Effector memory CD8-positive, alpha-beta T cell (primary cell): Measurements from ENCODE around the gene SFXN5.

Source experiments
- ATAC-seq: fragments of 150-1000 bp; cut with Tn5 transposase; replicated peaks from 2 replicates; pipeline ENCODE4 v1.10.0; 2021; ENCODE audit warnings: mild to moderate bottlenecking, moderate library complexity
- DNase-seq, 3 experiments: peaks; one replicate each; pipeline ENCODE4 v3.0.0; 2021
- H3K27ac Mint-ChIP-seq, 2 donors: one replicate each; pipeline ENCODE4 v1.8.0; 2022; ENCODE audit warnings: mild to moderate bottlenecking in 2 of 2, mixed read lengths in 2 of 2, moderate library complexity in 2 of 2
- H3K27me3 Mint-ChIP-seq, 2 donors: one replicate each; pipeline ENCODE4 v1.8.0; 2022; ENCODE audit warnings: mixed read lengths in 2 of 2
- H3K36me3 Mint-ChIP-seq: one replicate; pipeline ENCODE4 v1.8.0; 2022; ENCODE audit warnings: mild to moderate bottlenecking, moderate library complexity, mixed read lengths; ENCODE audit not compliant: insufficient read depth
- H3K4me1 Mint-ChIP-seq, 2 donors: one replicate each; pipeline ENCODE4 v1.8.0; 2022; ENCODE audit warnings: low read depth in 2 of 2, mixed read lengths in 2 of 2
- H3K4me3 Mint-ChIP-seq, 2 donors: one replicate each; pipeline ENCODE4 v1.8.0; 2022; ENCODE audit warnings: mild to moderate bottlenecking in 2 of 2, mixed read lengths in 2 of 2, moderate library complexity in 2 of 2
- H3K9me3 Mint-ChIP-seq, 2 donors: one replicate each; pipeline ENCODE4 v1.8.0; 2022; ENCODE audit warnings: mixed read lengths in 2 of 2

SFXN5 gene

DNA sequence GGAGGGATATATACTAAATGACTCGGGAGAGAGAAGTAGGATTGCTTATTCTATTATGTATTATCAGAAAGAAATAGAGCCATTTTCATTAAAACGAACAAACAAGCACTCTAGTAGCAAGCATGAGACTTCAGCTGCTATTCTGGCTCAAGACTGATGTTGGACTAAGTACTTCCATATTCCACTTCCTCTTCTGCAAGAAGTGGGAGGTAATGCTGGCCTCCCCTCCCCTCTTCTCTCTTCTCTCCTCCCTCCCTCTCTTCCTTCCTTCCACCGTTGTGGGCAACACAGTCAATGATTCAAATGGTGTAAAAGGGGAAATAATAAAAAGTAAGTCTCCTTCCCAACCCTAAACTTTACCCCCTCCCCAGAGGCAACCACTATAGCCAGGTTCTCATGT is 91.6 kb downstream of the SFXN5 start:
- Mint-ChIP-seq H3K36me3 (peaks cover 8% of the 10 kb centered on the region), H3K27me3 (no peaks in the 10 kb centered on the region), H3K4me3 (no peak overlapping the region), H3K27ac (no peak overlapping the region), H3K9me3 (no peaks in the 10 kb centered on the region), H3K4me1 (no peaks in the 10 kb centered on the region)
- DNase-seq: no peak
- ATAC-seq: no peak

DNA sequence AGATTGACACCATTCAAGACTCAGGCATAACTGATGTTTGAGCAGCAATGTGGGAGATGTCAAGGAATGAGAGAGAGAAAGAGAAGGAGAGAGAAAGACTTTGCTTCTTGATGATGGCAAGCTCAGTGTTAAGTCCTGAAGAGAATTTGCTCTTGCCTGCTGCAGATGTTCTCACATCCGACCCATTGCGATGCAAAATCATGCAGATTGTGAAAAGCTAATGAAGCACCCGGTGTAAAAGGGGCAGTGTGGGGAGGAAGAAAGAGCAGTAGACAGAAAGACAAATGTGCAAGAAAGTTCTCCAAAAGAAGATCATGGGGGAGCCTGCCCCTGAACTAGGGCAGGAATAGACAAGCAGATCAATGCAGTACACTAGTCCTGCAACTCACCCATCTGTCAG is 96.5 kb downstream of the SFXN5 start:
- Mint-ChIP-seq H3K36me3 (peaks cover 2% of the 10 kb centered on the region), H3K27me3 (peaks cover 0 to 4% of the 10 kb centered on the region in 2 donors), H3K4me3 (no peak overlapping the region), H3K4me1 (peaks cover 0 to 2% of the 10 kb centered on the region in 2 donors), H3K9me3 (no peaks in the 10 kb centered on the region), H3K27ac (no peak overlapping the region)
- DNase-seq (no peak), ATAC-seq (no peak)

DNA sequence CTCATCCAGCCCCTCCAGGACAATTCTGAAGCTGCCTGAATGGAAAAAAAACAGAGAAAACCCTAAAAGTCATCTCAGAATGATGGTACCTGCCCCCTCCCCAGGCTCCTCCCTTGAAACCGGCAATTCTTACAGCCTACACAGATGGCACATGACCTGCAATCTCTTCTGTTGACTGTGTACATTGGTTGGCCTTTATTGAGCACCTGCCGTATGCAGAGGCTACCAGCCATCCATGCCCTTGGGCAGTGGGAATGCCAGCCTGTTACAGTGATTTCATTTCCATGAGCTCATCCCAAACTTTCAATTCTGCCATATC is 97.1 kb downstream of the SFXN5 start:
- H3K9me3 Mint-ChIP-seq: no peaks in the 10 kb centered on the region
- no peak for DNase-seq
- peaks cover 0 to 2% of the 10 kb centered on the region in 2 donors for H3K4me1 Mint-ChIP-seq
- H3K27ac Mint-ChIP-seq: no peak overlapping the region
- H3K4me3 Mint-ChIP-seq: no peak overlapping the region
- peaks cover 0 to 4% of the 10 kb centered on the region in 2 donors for H3K27me3 Mint-ChIP-seq
- peaks cover 2% of the 10 kb centered on the region for H3K36me3 Mint-ChIP-seq
- ATAC-seq: no peak

DNA sequence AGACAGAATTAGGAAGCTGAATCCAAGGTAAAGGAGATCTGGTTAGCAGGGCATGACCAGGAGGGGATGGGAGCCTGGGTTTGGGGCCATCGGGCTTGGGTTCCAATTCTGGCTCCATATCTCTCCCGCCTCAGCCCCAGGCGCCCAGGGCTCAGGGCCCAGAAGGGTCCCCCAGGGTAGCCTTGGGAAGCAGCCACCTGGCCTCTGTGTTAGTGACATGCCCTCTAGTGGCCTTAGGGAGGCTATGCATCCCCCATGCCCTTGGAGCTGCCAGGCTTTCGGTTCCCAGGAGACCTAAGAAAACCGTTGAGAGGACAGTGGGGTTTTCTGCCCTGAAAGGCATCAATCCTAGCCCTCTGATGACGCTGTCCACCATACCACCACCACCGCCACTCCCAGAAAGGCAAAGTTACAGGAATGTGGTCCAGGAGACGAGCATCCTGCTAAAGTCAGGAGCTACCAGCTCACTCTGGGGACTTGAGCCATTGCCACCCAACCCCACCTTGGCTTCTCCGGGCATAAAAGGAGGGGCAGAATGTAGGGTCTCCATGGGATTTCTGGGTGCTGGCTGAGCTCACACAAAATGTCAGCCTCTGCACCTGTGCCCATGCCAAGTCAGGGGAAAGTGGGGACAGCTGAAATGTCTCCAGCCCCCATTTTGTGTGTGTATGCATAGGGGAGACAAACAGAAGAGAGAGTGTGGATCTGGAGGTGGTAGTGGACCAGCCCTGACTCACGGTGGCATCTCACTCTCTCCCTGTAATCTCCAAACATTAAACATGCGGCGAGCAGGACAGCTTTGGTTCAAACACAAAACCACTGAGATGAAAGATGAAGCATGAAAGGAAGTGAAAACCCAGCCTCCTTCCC is 97.7 kb downstream of the SFXN5 start:
- Mint-ChIP-seq H3K4me1 (peaks cover 0 to 2% of the 10 kb centered on the region in 2 donors), H3K4me3 (no peak overlapping the region), H3K9me3 (no peaks in the 10 kb centered on the region), H3K27ac (no peak overlapping the region), H3K27me3 (peaks cover 0 to 4% of the 10 kb centered on the region in 2 donors), H3K36me3 (peaks cover 2% of the 10 kb centered on the region)
- peak; percentile 83 for ATAC-seq
- peak; percentile 28 to 33 (median 31) for DNase-seq

DNA sequence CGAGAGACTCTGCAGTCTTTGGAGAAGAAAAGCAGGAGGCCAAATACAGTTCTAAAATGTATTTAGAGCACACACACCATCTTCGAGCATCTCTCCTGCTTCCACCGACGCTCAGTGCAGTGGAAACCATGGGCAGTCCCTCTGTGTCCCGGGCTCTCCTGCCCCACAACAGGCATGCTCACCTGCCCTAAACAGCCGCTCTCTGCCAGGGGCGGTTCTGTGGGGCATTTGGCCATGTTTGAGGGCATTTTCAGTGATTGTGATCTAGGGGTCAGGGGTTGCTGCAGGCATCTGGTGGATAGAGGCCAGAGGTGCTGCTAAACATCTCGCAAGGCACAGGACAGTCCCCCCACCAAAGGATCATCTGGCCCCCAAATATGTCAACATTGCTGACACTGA is 98.4 kb downstream of the SFXN5 start:
- no peak overlapping the region for H3K4me3 Mint-ChIP-seq

DNA sequence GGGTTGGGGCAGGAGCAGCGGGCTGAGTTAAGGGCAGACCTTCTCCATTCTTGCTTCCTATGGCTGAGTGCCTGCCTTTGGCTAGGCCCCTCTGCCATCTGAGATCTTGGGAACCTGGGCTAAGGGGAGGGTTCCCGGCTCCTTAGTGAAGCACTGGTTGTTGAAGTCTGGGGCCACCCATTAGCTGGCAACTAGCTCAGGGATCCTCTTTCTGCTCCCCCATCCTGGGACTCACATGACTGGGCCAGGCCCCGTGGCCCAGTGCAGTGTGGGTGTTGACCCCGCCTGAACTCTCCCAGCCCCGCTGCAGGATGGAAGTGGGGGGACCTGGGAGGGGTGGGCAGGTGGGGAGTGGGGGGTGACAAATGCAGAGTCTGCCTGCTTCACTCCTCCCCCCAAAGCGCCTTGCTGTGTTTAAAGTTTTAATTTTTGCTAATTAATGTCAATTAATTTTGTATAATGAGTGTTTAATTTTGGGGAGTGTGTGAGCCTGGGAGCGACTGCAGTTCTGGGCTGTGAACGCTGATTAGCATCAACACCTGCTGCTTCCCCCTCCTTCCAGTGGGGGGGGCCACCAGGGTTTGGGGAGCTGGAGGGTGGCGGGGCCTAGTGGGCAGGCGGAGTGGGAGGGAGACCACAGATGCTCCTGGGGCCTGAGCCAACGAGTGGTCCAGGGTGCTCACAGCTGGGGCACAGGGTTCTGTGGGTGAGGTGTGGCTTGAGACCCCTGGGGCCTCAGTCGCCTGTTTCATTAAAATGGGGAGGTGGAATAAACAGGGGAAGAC is 99.0 kb downstream of the SFXN5 start:
- H3K36me3 Mint-ChIP-seq: no peaks in the 10 kb centered on the region
- H3K9me3 Mint-ChIP-seq: no peaks in the 10 kb centered on the region
- DNase-seq: no peak
- no peak for ATAC-seq
- H3K4me1 Mint-ChIP-seq: peaks cover 0 to 2% of the 10 kb centered on the region in 2 donors
- no peak overlapping the region for H3K27ac Mint-ChIP-seq
- H3K27me3 Mint-ChIP-seq: peaks cover 0 to 4% of the 10 kb centered on the region in 2 donors
- H3K4me3 Mint-ChIP-seq: no peak overlapping the region

More for the DNA sequence above, 98.4 kb downstream of the SFXN5 start:
- no peaks in the 10 kb centered on the region for H3K9me3 Mint-ChIP-seq
- H3K27ac Mint-ChIP-seq: no peak overlapping the region
- H3K4me1 Mint-ChIP-seq: peaks cover 0 to 2% of the 10 kb centered on the region in 2 donors
- H3K27me3 Mint-ChIP-seq: peaks cover 0 to 4% of the 10 kb centered on the region in 2 donors
- DNase-seq (no peak), ATAC-seq (no peak)
- H3K36me3 Mint-ChIP-seq: no peaks in the 10 kb centered on the region

DNA sequence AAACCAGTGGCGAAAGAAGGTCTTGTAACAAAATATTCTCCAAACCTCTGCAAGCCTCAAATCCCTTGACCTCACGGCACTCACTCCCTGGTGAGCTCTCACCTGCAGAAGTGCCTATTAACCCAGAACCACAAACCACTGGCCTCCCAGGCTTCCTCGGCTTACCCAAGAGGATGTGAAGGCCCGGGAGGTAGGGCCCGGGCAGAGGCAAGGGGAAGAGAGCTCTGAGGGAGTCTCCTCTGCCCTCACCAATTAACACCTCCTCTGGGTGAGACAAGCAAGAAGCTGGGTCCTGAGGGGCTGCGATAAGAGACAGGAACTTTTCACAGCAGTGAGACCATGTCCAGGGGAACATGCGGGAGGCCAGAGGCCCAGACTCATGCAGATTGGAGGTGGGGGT is 100.5 kb downstream of the SFXN5 start:
- Mint-ChIP-seq H3K4me1 (peaks cover 0 to 2% of the 10 kb centered on the region in 2 donors), H3K27ac (no peak overlapping the region), H3K9me3 (no peaks in the 10 kb centered on the region), H3K36me3 (no peaks in the 10 kb centered on the region), H3K27me3 (peaks cover 0 to 4% of the 10 kb centered on the region in 2 donors), H3K4me3 (no peak overlapping the region)
- DNase-seq (no peak), ATAC-seq (no peak)

DNA sequence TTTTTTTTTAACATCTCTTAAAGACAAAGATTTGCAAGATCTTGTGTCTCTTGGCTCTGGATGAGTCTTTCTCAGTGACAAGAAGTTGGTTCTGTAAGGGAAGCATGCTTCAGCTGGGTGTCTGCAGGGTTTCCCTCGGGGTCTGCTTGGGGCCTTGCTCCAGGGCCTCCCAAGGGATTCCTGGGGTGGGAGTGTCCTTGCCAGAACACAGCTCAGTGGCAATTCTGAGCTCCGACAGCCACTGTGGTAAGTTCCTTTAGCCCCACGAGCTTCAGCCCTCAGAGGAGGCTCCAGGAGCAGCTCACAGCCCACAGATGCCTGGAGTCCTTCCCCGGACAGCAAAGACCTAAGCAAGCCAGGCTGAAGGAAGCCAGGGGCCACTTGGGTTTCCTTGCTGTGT is 101.8 kb downstream of the SFXN5 start:
- no peaks in the 10 kb centered on the region for H3K36me3 Mint-ChIP-seq
- no peak overlapping the region for H3K4me3 Mint-ChIP-seq
- H3K4me1 Mint-ChIP-seq: peaks cover 0 to 2% of the 10 kb centered on the region in 2 donors
- no peak overlapping the region for H3K27ac Mint-ChIP-seq
- DNase-seq (no peak), ATAC-seq (no peak)
- H3K9me3 Mint-ChIP-seq: no peaks in the 10 kb centered on the region
- H3K27me3 Mint-ChIP-seq: peaks cover 0 to 4% of the 10 kb centered on the region in 2 donors

DNA sequence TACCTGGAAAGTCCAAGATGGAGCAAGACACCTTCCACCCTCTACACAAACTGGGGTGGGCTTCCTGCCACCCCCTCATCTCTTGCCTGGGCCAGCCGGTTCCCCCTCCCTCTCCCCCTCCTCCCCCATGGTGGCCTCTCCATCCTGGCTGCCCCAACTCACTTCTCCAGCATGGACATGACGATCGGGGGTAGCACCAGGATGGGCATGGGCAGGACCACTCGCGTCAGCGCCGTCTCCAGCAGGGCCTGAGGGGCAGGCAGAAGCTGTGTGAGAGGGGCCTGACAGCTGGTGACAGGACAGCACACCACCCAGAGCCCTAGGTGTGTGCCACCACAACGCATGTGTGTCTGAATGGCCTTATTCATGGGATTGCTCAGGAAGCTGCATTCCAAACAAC is 103.2 kb downstream of the SFXN5 start:
- no peak for DNase-seq
- Mint-ChIP-seq H3K27ac (no peak overlapping the region), H3K4me3 (no peak overlapping the region), H3K27me3 (no peaks in the 10 kb centered on the region), H3K9me3 (no peaks in the 10 kb centered on the region), H3K4me1 (no peaks in the 10 kb centered on the region), H3K36me3 (peaks cover 4% of the 10 kb centered on the region)
- no peak for ATAC-seq

DNA sequence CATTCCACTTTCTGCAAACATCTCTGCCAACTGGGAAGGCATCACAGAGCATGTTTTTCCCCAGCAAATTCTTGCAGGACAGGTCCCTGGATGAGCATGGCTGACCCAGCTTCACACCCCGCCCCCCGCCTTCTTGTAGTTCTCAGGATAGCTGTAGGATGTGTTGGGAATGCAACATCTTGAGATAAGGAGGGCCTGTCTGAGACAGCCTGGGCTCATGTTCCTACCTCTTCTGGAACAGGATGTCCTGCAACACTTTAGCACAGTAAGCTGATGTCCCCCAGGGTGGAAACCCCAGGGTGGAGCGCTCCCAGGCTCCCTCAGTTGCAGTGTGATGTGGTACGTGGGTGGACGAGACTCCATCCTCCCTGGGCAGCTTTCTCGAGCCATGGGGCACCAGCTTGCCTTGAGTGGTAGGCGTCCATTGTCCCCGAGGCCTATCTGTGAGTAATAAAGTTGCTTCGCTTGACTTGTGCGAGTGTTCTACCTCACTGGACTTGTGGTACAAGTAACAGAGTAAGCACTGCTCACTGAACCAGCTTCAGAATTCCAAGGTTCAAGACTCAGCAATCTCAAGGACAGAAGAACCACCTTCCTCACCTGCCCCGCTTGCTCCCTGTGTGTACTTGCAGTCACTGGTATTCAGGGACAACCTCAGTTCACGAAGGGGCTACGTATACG is 105.6 kb downstream of the SFXN5 start:
- DNase-seq (no peak), ATAC-seq (no peak)
- peaks cover 0 to 1% of the 10 kb centered on the region in 2 donors for H3K4me1 Mint-ChIP-seq
- H3K9me3 Mint-ChIP-seq: no peaks in the 10 kb centered on the region
- H3K27ac Mint-ChIP-seq: no peak overlapping the region
- peaks cover 4% of the 10 kb centered on the region for H3K36me3 Mint-ChIP-seq
- H3K27me3 Mint-ChIP-seq: no peaks in the 10 kb centered on the region
- H3K4me3 Mint-ChIP-seq: no peak overlapping the region

DNA sequence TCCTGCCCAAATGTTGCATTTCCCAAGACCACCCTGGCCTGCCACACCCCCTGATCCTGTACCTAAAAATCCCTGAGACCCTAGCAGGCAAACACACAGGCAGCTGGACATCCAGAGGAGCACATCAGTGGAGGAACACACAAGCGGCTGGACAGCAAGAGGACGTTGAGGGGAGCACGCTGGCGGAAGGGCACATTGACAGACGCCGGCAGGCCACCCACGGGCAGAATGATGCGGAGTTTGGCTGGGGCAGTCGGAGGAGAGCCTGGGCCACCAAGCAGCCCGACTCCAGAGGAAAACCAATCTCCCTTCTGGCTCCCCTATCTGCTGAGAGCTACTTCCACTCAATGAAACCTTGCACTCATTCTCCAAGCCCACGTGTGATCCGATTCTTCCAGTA is 106.5 kb downstream of the SFXN5 start:
- no peaks in the 10 kb centered on the region for H3K27me3 Mint-ChIP-seq
- DNase-seq (no peak), ATAC-seq (no peak)
- H3K27ac Mint-ChIP-seq: no peak overlapping the region
- H3K36me3 Mint-ChIP-seq: peaks cover 4% of the 10 kb centered on the region
- no peak overlapping the region for H3K4me3 Mint-ChIP-seq
- peaks cover 5% of the 10 kb centered on the region in 2 donors for H3K4me1 Mint-ChIP-seq
- no peaks in the 10 kb centered on the region for H3K9me3 Mint-ChIP-seq

DNA sequence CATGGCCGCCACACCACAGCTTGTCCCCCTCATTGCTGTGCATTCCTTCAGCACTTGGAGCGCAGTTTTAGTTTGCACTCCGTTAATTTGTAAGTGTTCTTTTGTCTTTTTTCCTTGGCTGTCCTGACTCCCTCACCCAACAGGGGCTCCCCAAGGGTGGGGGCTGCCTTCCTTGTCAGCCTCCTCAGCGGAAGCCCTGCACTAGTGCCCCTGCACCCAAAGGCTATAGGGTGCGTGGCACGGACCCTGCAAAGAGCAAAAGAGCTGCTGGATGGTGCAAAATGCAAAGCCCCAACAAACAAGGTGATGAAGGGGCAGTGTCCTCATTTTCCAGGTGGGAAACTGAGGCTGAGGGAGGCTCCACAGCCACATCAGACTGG is 107.4 kb downstream of the SFXN5 start:
- Mint-ChIP-seq H3K27ac (no peak overlapping the region), H3K27me3 (no peaks in the 10 kb centered on the region), H3K4me1 (peaks cover 5 to 8% of the 10 kb centered on the region in 2 donors), H3K9me3 (no peaks in the 10 kb centered on the region), H3K36me3 (peaks cover 4% of the 10 kb centered on the region), H3K4me3 (no peak overlapping the region)
- DNase-seq (no peak), ATAC-seq (no peak)

DNA sequence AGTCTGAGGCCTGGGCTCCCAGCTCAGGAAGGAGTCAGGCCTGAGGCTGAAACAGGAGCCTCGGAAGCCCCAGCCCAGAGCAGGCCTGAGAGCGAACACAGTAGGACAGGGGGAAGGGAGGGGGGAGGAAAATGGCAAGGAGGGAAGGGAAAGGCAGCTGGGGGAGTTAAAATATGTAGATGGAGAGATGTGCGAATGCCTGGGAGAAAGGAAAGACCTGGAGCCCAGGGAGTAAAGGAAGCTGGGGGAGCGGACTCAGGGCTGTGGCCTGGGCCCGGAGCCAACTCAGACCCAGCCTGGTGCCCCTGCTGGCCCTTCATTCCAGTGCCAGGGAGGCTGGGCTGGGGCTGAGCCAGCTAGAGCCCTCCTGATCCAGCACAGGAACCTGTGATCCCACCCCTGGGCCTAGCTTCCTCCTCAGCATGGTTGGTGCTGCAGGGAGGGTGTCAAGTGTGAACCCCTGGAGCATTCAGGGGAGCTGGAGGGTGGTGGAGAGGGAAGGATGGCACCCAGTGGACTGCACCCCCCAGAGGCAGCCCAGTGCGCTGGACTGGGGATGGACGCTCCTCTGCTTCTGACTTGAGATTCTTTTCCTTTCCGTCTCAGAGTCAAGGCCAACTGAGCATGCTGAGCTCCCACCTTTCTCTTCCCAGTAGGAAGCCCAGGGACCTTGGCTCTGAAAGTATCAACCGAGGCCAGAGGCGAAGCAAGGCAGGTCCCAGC is 107.9 kb downstream of the SFXN5 start:
- H3K27me3 Mint-ChIP-seq: no peaks in the 10 kb centered on the region
- peaks cover 5 to 8% of the 10 kb centered on the region in 2 donors for H3K4me1 Mint-ChIP-seq
- DNase-seq (no peak), ATAC-seq (no peak)
- no peak overlapping the region for H3K27ac Mint-ChIP-seq
- no peak overlapping the region for H3K4me3 Mint-ChIP-seq
- no peaks in the 10 kb centered on the region for H3K9me3 Mint-ChIP-seq
- peaks cover 4% of the 10 kb centered on the region for H3K36me3 Mint-ChIP-seq
